GM19351 (cell line): Measurements from ENCODE around the gene SLC38A1.
A peak's percentile ranks its signal among the peaks of the same experiment; 100 is the strongest.

Experiments used
- ATAC-seq: cut with Tn5 transposase; IDR thresholded peaks from one replicate; pipeline ENCODE4 v1.9.1; 2021; ENCODE audit warnings: mild to moderate bottlenecking, moderate library complexity; ENCODE audit not compliant: unreplicated experiment

SLC38A1 gene

DNA sequence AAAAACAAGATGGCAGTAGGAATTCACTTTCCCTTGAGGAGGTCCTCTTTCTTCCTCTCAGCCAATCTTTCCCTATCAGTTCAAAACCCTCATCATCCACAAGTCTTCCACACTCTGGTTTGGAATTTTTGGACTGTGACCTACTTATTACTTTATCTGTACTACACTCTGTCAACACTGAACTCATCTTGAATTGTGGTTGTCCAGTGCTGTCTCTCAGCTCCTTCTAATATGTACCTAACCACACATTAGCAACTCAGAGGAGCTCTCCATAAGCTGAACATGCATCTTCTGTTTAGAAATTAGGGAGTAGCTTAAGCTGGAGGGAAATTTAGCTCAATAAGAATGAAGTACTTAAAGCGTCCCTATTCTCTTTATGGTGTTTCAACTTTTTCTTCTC is 34.8 kb downstream of the SLC38A1 start:
- ATAC-seq = no peak

DNA sequence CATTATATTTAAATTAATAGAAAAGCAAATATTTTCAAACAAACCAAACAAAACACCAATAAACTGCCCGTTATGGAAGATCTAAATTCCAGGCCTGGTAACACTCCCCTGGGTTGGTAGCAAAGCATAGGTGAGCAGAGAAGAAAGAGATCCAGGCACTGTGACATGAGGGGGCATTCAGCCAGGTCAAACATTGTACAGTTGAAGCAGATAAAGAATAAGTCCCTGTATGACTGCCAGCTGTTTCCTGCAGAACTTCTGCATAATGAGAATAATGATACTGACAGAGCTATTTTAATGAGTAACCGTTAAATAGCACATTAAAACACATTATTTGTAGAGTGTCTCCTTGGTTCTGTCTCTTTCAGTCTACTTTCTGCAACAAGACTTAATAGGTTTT is 35.4 kb downstream of the SLC38A1 start:
- no peak for ATAC-seq

- no peak for ATAC-seq
Measured at GRCh38 chr12:46230983-46231382, 37.9 kb downstream of the SLC38A1 start.

DNA sequence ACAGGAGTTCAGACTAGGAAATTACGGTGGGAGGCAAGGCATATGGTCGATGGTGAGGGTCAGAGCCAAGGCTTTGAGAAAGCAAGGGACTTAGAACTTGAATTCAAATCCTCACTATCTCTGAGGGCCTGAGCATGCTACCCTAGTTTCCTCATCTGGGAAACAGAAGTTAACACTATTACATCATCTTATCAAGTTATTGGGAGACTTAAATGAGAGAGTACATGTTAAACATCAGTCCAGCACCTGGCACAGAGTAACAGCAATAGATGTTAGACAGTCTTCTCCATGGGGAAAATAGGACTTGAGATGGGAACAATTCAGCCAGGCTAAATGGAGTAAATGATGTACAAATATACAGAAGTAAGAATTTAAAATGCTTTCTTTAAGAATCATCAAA is 38.5 kb downstream of the SLC38A1 start:
- no peak for ATAC-seq

- no peak for ATAC-seq
Measured at GRCh38 chr12:46227616-46228015, 41.2 kb downstream of the SLC38A1 start.

- ATAC-seq = no peak
Measured at GRCh38 chr12:46224386-46224785, 44.5 kb downstream of the SLC38A1 start.

DNA sequence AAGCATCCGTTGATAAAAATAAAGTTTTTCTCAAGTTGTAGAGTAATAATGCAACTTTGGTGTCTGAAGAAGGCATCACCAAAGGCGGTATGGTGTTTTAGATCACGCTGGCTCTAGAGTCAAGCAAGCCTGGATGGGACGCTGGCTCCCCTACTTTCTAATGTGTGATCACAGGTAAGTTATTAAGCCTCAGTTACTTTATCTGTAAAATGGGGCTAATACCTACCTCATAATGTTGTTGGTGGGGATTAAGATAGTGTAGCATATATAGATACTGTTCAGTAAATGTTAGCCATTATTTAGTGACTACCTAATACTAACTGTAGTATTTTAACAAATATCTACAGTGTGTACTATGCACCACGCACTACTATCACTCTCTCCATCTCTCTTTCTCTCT is 45.8 kb downstream of the SLC38A1 start:
- ATAC-seq = no peak

DNA sequence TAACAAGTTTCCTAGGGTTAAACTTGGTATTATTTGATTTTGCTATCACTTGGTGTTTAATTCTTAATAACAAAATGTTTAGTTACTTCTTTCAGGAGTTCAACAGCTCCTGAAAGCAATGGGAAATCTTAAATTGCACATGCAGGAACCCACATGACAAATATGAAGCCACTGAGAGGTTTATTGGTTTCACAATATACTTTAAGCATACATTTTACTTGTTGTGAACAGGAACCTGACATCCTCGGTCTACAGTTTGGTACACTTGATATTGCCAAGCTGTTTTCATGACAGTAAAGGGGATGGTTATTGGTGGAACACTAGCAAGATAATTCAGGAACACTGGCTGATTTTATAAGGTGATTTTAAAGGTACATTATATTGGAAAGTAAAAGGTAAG is 46.2 kb downstream of the SLC38A1 start:
- no peak for ATAC-seq

GRCh38 chr12:46221255-46222128 is 47.4 kb downstream of the SLC38A1 start:
- ATAC-seq = no peak

DNA sequence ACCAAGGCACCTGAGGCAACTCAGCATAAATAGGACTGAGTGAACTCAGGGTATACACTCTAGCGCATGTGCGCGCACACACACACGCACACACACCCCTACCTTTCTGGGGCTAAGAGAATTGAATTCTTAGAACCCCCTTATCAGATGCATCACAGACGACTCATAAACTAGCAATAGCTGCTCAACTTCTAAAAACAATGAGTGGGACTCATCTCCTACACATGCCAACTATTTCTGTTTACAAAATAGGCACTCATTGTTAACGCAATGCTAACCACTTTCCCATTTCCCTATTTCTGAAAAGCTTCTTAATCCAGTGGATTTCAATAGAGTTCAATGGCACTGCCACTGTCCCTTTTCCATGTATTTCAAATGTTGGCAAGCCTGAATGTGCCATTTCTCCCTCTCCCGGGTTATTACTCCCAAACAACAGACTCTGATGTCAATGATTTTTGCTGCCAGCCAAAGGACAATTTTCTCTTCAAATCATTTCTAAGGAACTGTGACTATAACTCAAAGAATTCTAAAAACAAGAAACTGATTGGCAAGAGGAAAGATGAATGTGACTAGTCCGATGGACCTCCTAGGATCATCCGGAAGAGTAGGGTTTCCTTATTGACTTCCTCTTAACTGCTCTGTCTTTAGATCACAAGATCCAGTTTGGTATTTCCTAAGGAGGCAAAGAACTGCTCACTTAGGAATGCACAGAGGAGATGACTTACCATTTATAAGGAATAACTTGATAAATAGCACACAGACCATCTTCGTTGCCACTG is 48.8 kb downstream of the SLC38A1 start:
- ATAC-seq = no peak

DNA sequence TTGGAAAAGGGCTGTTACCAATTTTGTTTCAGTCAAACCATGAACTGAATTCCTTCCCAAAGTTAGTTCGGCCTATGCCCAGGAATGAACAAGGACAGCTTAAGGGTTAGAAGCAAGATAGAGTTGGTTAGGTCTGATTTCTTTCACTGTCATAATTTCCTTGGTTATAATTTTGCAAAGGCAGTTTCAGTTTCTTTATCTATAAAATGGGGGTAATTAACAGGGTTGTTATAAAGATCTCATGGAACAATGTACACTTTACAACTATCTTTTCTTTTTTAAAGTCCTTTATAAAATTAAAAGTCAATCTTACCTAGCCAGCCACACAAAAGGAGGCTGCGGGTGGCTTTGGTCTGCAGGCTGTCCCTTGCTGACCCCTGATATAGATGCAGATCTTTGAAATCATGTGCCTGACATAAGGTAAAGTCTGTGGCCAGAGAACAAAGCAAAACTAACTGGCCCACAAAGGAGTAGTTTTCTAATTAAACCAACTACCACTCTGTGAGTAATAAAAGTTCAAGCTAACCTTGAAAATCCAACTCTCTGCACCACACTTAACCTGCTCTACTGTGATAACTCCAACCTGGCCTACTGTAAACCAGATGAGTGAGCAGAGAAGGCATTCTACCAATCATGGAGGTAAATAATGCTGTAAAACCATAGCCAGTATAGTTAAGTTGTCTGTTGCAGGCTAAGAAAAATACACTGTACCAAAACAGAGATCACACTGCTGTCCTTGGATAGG is 49.5 kb downstream of the SLC38A1 start:
- no peak for ATAC-seq

DNA sequence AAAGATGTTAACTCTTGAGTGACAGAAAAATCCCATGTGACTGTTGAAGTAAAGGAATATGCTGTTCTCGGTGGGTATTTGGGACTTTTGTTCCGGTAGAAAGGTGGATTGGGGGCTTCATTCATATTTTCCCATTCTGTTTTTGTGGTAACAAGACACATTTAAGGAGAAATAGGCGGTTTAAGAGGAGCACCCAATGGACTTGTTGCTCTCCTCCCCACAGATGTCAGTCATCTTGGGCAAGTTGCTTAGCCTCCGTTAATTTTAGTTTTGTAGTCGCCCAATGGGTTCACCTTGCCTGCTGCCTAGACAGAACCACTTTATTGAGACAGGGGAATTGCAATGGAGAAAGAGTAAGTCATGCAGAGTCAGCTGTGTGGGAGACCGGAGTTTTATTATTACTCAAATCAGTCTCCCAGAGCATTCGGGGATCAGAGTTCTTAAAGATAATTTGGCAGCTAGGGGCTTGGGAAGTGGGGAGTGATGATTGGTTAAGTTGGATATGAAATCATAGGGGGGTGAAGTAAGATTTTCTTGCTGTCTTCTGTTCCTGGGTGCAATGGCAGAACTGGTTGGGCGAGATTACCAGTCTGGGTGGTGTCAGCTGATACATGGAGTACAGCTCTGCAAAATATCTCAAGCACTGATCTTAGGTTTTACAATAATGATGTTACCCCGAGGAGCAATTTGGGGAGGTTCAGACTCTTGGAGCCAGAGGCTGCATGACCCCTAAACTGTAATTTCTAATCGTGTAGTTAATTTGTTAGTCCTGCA is 50.3 kb downstream of the SLC38A1 start:
- ATAC-seq = no peak

- ATAC-seq = peak; percentile 65
Measured at GRCh38 chr12:46217541-46218321, 51.1 kb downstream of the SLC38A1 start.

- ATAC-seq = peak; percentile 56
Measured at GRCh38 chr12:46214668-46215436, 54.0 kb downstream of the SLC38A1 start.

DNA sequence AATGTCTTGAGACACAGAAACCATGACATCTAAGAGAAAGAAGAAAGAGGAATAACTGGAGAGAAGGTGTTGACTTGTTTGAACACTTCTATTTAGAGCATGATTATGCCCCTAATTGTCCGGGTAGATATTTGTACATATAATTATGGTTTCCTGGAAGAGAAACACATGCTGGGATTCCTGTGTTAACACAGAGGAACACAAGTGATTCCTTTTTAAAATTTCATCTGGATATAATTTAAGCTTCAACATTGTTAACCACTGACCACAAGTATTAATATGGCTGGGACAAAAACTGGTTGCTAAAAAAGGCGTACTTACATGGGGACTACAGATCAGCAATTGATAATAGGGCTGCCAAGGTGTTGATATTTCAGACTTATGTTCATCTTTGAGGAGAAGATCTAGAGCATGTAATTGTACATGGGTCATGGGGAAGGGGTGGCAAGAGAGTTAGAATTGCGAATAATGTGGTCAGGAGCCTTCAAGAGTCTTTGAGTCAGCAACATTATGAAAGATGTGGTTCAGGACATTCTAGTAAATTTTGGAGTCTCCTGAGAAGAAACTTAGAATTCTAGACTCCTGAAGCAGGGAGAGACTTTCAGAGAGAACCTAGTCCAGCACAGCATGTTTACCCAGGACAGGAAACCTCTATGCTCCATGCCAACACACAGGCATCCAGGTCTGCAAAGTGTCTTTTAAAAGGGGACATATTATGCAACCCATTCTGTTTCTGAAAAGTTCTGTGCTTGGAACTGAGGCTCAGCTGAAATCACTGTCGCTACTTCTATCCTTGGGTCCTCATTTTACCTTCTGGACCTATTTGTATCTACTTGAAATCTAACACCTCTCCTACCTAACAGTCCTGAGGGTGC is 56.5 kb downstream of the SLC38A1 start:
- no peak for ATAC-seq

DNA sequence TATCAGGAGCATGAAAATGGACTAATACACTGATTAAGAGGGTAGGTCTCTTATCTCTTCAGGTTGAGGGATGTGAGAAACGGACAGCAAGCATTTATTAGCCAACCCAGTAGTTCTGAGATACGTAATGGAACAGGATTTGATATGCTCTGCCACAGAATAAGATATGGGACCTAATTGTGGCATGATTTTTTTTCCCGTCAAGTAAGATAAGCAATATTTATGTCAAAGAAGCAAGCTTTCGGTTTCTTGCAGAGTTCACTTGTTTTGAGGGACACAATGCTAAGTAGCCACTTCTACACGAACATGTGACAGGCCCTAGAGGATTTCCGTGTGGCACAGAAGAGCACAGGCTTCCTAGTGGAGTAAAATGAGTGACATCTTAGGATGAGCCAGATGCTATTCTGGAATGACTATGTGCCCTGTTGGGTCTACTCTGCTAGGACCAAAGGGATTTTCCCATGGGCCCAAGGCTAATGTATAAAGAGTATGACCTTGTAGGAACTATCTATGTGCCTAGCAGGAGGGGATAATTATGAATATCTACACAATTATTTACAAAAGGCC is 57.9 kb downstream of the SLC38A1 start:
- ATAC-seq = no peak

DNA sequence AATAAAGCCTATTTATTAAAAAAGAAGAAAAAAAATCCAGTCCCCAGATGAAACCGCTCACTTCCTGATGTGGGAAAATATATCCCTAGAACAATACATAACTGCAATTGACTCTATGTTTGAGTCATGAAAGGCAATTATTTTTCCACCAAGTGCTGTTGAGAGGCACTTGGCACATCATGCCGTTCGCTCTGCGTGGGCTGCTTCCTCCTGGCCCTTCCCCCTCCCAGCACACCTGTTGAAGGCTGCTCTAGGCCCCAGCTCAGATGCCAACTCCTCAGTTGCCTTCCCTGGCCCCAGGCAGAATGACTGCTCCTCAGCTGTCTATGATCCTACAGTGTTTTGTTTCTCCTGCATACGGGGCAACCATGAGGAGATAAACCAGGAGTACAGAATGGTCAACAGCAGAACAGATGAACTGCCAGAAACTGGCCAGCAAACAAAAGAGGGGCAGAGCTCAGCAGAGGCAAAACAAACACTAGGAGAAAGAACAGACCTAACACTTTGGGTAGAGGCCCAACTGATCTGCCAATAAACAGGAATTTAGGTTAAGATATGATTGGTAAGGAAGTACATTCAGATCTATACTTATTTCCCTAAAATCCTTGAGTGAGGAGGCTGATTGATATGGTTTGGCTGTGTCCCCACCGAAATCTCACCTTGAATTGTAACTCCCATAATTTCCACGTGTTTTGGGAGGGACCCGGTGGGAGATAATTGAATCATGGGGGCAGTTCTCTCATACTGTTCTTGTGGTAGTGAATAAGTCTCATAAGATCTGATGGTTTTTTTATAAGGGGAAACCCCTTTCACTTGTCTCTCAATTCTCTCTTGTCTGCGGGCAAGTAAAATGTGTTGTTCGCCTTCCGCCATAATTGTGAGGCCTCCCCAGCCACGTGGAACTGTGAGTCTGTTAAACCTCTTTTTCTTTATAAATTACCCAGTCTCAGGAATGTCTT is 58.6 kb downstream of the SLC38A1 start:
- peak; percentile 61 for ATAC-seq
